NCI-H1105 (cell line): ENCODE results near the gene HID1.
"Not testable (repeated sequence)": the region's sequence is repeated elsewhere in the genome, so short reads cannot be mapped to it uniquely, and the experiment has no call there.

Source experiments
- DNase-seq: peaks from one replicate; lab custom pipeline; 2025; lab: John Stamatoyannopoulos, UW

HID1 gene

GRCh38 chr17:74921769-74922168, 50.8 kb downstream of the HID1 start:
- DNase-seq, result no peak

- DNase-seq, result no peak
These were observed 51.4 kb downstream of the HID1 start for GRCh38 chr17:74921026-74921681.

- no peak for DNase-seq
These were observed 51.9 kb downstream of the HID1 start for GRCh38 chr17:74920642-74921025.

- DNase-seq, result no peak
These were observed 52.3 kb downstream of the HID1 start for GRCh38 chr17:74920306-74920620.

GRCh38 chr17:74919440-74920305, 52.9 kb downstream of the HID1 start:
- no peak for DNase-seq

GRCh38 chr17:74918906-74919305, 53.7 kb downstream of the HID1 start:
- no peak for DNase-seq

- DNase-seq, result no peak
These were observed 55.1 kb downstream of the HID1 start for GRCh38 chr17:74917430-74917829.

- DNase-seq, result no peak
These were observed 55.7 kb downstream of the HID1 start for GRCh38 chr17:74916851-74917199.

GRCh38 chr17:74916136-74916850, 56.3 kb downstream of the HID1 start:
- no peak for DNase-seq

GRCh38 chr17:74911423-74911822, 61.1 kb downstream of the HID1 start:
- not testable (repeated sequence) for DNase-seq

- not testable (repeated sequence) for DNase-seq
These were observed 63.5 kb downstream of the HID1 start for GRCh38 chr17:74909097-74909496.

- DNase-seq, result no peak
These were observed 65.5 kb downstream of the HID1 start for GRCh38 chr17:74907012-74907411.

GRCh38 chr17:74906214-74906793, 66.3 kb downstream of the HID1 start:
- not testable (repeated sequence) for DNase-seq

GRCh38 chr17:74904687-74905409, 67.7 kb downstream of the HID1 start:
- DNase-seq, result no peak

GRCh38 chr17:74903671-74904070, 68.9 kb downstream of the HID1 start:
- no peak for DNase-seq

GRCh38 chr17:74903034-74903433, 69.5 kb downstream of the HID1 start:
- DNase-seq, result no peak

GRCh38 chr17:74901353-74902135, 71.0 kb downstream of the HID1 start:
- DNase-seq, result no peak
